SK-N-SH (cell line): ENCODE data around the gene ARMC7.

ENCODE experiments used
- CHD2 ChIP-seq: fragments of 150-350 bp; IDR thresholded peaks from 2 replicates; pipeline ENCODE4 v1.6.1; 2018; ENCODE audit warnings: low read length; ENCODE audit not compliant: partially characterized antibody
- CTCF ChIP-seq: fragments of 200-600 bp; sonication (generic); IDR thresholded peaks from 2 replicates; pipeline ENCODE4 v1.6.1; 2017; ENCODE audit warnings: antibody characterized with exemption, mild to moderate bottlenecking, moderate library complexity
- ELF1 ChIP-seq: IDR thresholded peaks from 2 replicates; pipeline ENCODE4 v1.4.0; 2012
- EP300 ChIP-seq, 2 experiments: IDR thresholded peaks; 2 replicates each; pipeline versions ENCODE4 v1.4.0 to v1.6.1; 2012; ENCODE audit warnings: borderline replicate concordance in 1 of 2, low read depth in 1 of 2, low read length in 1 of 2
- EZH2phosphoT487 ChIP-seq: fragments of 200-600 bp; sonication (generic); IDR thresholded peaks from 2 replicates; pipeline ENCODE4 v1.6.1; 2017; ENCODE audit warnings: low read depth, mixed run types, mild to moderate bottlenecking, antibody characterized with exemption, moderate library complexity, borderline replicate concordance
- FOSL2 ChIP-seq: IDR thresholded peaks from 2 replicates; pipeline ENCODE4 v1.4.0; 2012; ENCODE audit warnings: low read depth, mild to moderate bottlenecking, moderate library complexity, borderline replicate concordance
- FOXJ3 ChIP-seq: sonication (generic); formaldehyde crosslinking; IDR thresholded peaks from 2 replicates; pipeline ENCODE4 v1.5.1; 2020; ENCODE audit warnings: mild to moderate bottlenecking, missing genetic modification reagents
- JUND ChIP-seq: IDR thresholded peaks from 2 replicates; pipeline ENCODE4 v1.4.0; 2012
- MXI1 ChIP-seq: IDR thresholded peaks from 2 replicates; pipeline ENCODE4 v1.6.1; 2012; ENCODE audit warnings: mild to moderate bottlenecking, low read depth, low read length, improper control_type of control experiment
- REST ChIP-seq: IDR thresholded peaks from 2 replicates; pipeline ENCODE4 v1.6.1; 2012; ENCODE audit warnings: mild to moderate bottlenecking, low read depth, low read length, moderate library complexity
- SIN3A ChIP-seq: IDR thresholded peaks from 2 replicates; pipeline ENCODE4 v1.6.1; 2012; ENCODE audit warnings: low read depth, mild to moderate bottlenecking, low read length, moderate library complexity, borderline replicate concordance
- USF2 ChIP-seq: fragments of 150-350 bp; IDR thresholded peaks from 2 replicates; pipeline ENCODE4 v1.6.1; 2017; ENCODE audit warnings: antibody characterized with exemption, low read length, low read depth, borderline replicate concordance
- ZBTB33 ChIP-seq: IDR thresholded peaks from 2 replicates; pipeline ENCODE4 v1.4.0; 2012; ENCODE audit warnings: low read depth, borderline replicate concordance

- TF ChIP-seq EZH2phosphoT487 (no peak), USF2 (no peak), CTCF (no peak), REST (no peak), ELF1 (no peak), EP300 (IDR thresholded peaks at IDR 0.05; ENCODE audit: borderline replicate concordance in 1 of 2, low read depth in 1 of 2, low read length in 1 of 2) (no peak), MXI1 (no peak), CHD2 (no peak), JUND (no peak), FOXJ3 (CRISPR knock-in tag) (no peak), SIN3A (no peak), ZBTB33 (no peak), FOSL2 (no peak)
Measured at GRCh38 chr17:75168998-75169397, 59.2 kb downstream of the ARMC7 start.
